Memory B cell (primary cell): Measurements from ENCODE around the gene CMIP.
A peak's percentile ranks its signal among the peaks of the same experiment; 100 is the strongest.

Experiments used
- ATAC-seq: fragments of 150-1000 bp; cut with Tn5 transposase; 2 replicates; pipeline ENCODE4 v1.10.0; 2021; ENCODE audit warnings: low read depth, mild to moderate bottlenecking, moderate library complexity
- DNase-seq, 2 donors: peaks; one replicate each; pipeline ENCODE4 v3.0.0; 2022; ENCODE audit warnings: low spot score in 2 of 2
- H3K27ac Mint-ChIP-seq: one replicate; pipeline ENCODE4 v1.8.0; 2022; ENCODE audit warnings: mild to moderate bottlenecking, moderate library complexity, mixed read lengths
- H3K27me3 Mint-ChIP-seq: one replicate; pipeline ENCODE4 v1.8.0; 2022; ENCODE audit warnings: mixed read lengths
- H3K36me3 Mint-ChIP-seq: one replicate; pipeline ENCODE4 v1.8.0; 2022; ENCODE audit warnings: mild to moderate bottlenecking, mixed read lengths
- H3K4me1 Mint-ChIP-seq: one replicate; pipeline ENCODE4 v1.8.0; 2022; ENCODE audit warnings: mixed read lengths
- H3K4me3 Mint-ChIP-seq: one replicate; pipeline ENCODE4 v1.8.0; 2022; ENCODE audit warnings: mild to moderate bottlenecking, moderate library complexity, mixed read lengths
- H3K9me3 Mint-ChIP-seq: one replicate; pipeline ENCODE4 v1.8.0; 2022; ENCODE audit warnings: mixed read lengths

The CMIP gene

GRCh38 chr16:81633680-81634379 is 189.2 kb downstream of the CMIP start:
- DNase-seq (no peak), ATAC-seq (no peak)
- H3K4me3 Mint-ChIP-seq: no peak overlapping the region
- H3K36me3 Mint-ChIP-seq: peaks cover 4% of the 10 kb centered on the region
- peaks cover 12% of the 10 kb centered on the region for H3K4me1 Mint-ChIP-seq
- peak overlapping the region; percentile 63 for H3K27ac Mint-ChIP-seq
- H3K27me3 Mint-ChIP-seq: no peaks in the 10 kb centered on the region
- H3K9me3 Mint-ChIP-seq: no peaks in the 10 kb centered on the region

- Mint-ChIP-seq H3K4me1 (peaks cover 8% of the 10 kb centered on the region), H3K27me3 (no peaks in the 10 kb centered on the region), H3K27ac (peak overlapping the region; percentile 63), H3K4me3 (no peak overlapping the region), H3K36me3 (no peaks in the 10 kb centered on the region), H3K9me3 (no peaks in the 10 kb centered on the region)
- ATAC-seq (no peak), DNase-seq (no peak)
Measured at GRCh38 chr16:81634380-81635062, 189.9 kb downstream of the CMIP start.

- ATAC-seq: no peak
- H3K9me3 Mint-ChIP-seq: no peaks in the 10 kb centered on the region
- H3K27ac Mint-ChIP-seq: peak overlapping the region; percentile 14
- no peak for DNase-seq
- H3K27me3 Mint-ChIP-seq: no peaks in the 10 kb centered on the region
- no peak overlapping the region for H3K4me3 Mint-ChIP-seq
- no peaks in the 10 kb centered on the region for H3K36me3 Mint-ChIP-seq
- H3K4me1 Mint-ChIP-seq: peaks cover 10% of the 10 kb centered on the region
Measured at GRCh38 chr16:81635063-81635937, 190.7 kb downstream of the CMIP start.

- no peaks in the 10 kb centered on the region for H3K9me3 Mint-ChIP-seq
- H3K36me3 Mint-ChIP-seq: no peaks in the 10 kb centered on the region
- H3K27me3 Mint-ChIP-seq: no peaks in the 10 kb centered on the region
- no peak overlapping the region for H3K4me3 Mint-ChIP-seq
- H3K27ac Mint-ChIP-seq: no peak overlapping the region
- DNase-seq (no peak), ATAC-seq (no peak)
- H3K4me1 Mint-ChIP-seq: peaks cover 6% of the 10 kb centered on the region
Measured at GRCh38 chr16:81636298-81636993, 191.8 kb downstream of the CMIP start.

- no peak overlapping the region for H3K4me3 Mint-ChIP-seq
- no peaks in the 10 kb centered on the region for H3K36me3 Mint-ChIP-seq
- H3K9me3 Mint-ChIP-seq: no peaks in the 10 kb centered on the region
- H3K4me1 Mint-ChIP-seq: peaks cover 4% of the 10 kb centered on the region
- DNase-seq (no peak), ATAC-seq (no peak)
- H3K27ac Mint-ChIP-seq: peak overlapping the region; percentile 62
- no peaks in the 10 kb centered on the region for H3K27me3 Mint-ChIP-seq
Measured at GRCh38 chr16:81637336-81638235, 193.0 kb downstream of the CMIP start.

- H3K27ac Mint-ChIP-seq: peak overlapping the region; percentile 38
- H3K9me3 Mint-ChIP-seq: no peaks in the 10 kb centered on the region
- H3K36me3 Mint-ChIP-seq: peaks cover 2% of the 10 kb centered on the region
- ATAC-seq (no peak), DNase-seq (no peak)
- no peaks in the 10 kb centered on the region for H3K27me3 Mint-ChIP-seq
- H3K4me3 Mint-ChIP-seq: no peak overlapping the region
- peaks cover 7% of the 10 kb centered on the region for H3K4me1 Mint-ChIP-seq
Measured at GRCh38 chr16:81638286-81638945, 193.8 kb downstream of the CMIP start.

GRCh38 chr16:81639348-81639747 is 194.7 kb downstream of the CMIP start:
- no peaks in the 10 kb centered on the region for H3K9me3 Mint-ChIP-seq
- no peak overlapping the region for H3K4me3 Mint-ChIP-seq
- no peak for DNase-seq
- peaks cover 2% of the 10 kb centered on the region for H3K36me3 Mint-ChIP-seq
- H3K27ac Mint-ChIP-seq: no peak overlapping the region
- ATAC-seq: no peak
- peaks cover 7% of the 10 kb centered on the region for H3K4me1 Mint-ChIP-seq
- H3K27me3 Mint-ChIP-seq: no peaks in the 10 kb centered on the region

GRCh38 chr16:81639931-81640680 is 195.5 kb downstream of the CMIP start:
- Mint-ChIP-seq H3K9me3 (no peaks in the 10 kb centered on the region), H3K36me3 (peaks cover 2% of the 10 kb centered on the region), H3K4me3 (no peak overlapping the region), H3K4me1 (peaks cover 7% of the 10 kb centered on the region), H3K27ac (no peak overlapping the region), H3K27me3 (no peaks in the 10 kb centered on the region)
- DNase-seq: no peak
- no peak for ATAC-seq

GRCh38 chr16:81640681-81641070 is 196.1 kb downstream of the CMIP start:
- no peak overlapping the region for H3K27ac Mint-ChIP-seq
- H3K36me3 Mint-ChIP-seq: peaks cover 2% of the 10 kb centered on the region
- no peak overlapping the region for H3K4me3 Mint-ChIP-seq
- H3K4me1 Mint-ChIP-seq: peaks cover 7% of the 10 kb centered on the region
- ATAC-seq: no peak
- H3K27me3 Mint-ChIP-seq: no peaks in the 10 kb centered on the region
- DNase-seq: no peak
- no peaks in the 10 kb centered on the region for H3K9me3 Mint-ChIP-seq

- Mint-ChIP-seq H3K4me1 (peaks cover 12% of the 10 kb centered on the region), H3K36me3 (peaks cover 5% of the 10 kb centered on the region), H3K9me3 (peaks cover 2% of the 10 kb centered on the region), H3K27me3 (no peaks in the 10 kb centered on the region), H3K27ac (no peak overlapping the region), H3K4me3 (no peak overlapping the region)
- ATAC-seq: no peak
- DNase-seq: no peak
Measured at GRCh38 chr16:81641395-81642106, 196.9 kb downstream of the CMIP start.

GRCh38 chr16:81642107-81642436 is 197.5 kb downstream of the CMIP start:
- peak overlapping the region; percentile 38 for H3K27ac Mint-ChIP-seq
- peaks cover 7% of the 10 kb centered on the region for H3K36me3 Mint-ChIP-seq
- no peak overlapping the region for H3K4me3 Mint-ChIP-seq
- peaks cover 2% of the 10 kb centered on the region for H3K9me3 Mint-ChIP-seq
- peaks cover 14% of the 10 kb centered on the region for H3K4me1 Mint-ChIP-seq
- no peak for DNase-seq
- no peak for ATAC-seq
- no peaks in the 10 kb centered on the region for H3K27me3 Mint-ChIP-seq

- H3K4me1 Mint-ChIP-seq: peaks cover 15% of the 10 kb centered on the region
- H3K27me3 Mint-ChIP-seq: no peaks in the 10 kb centered on the region
- ATAC-seq (no peak), DNase-seq (no peak)
- peaks cover 2% of the 10 kb centered on the region for H3K9me3 Mint-ChIP-seq
- H3K4me3 Mint-ChIP-seq: no peak overlapping the region
- H3K27ac Mint-ChIP-seq: no peak overlapping the region
- peaks cover 9% of the 10 kb centered on the region for H3K36me3 Mint-ChIP-seq
Measured at GRCh38 chr16:81642943-81643342, 198.3 kb downstream of the CMIP start.
